Activated CD8-positive, alpha-beta T cell treated with anti-CD3 and anti-CD28 coated beads for 36 hours (primary cell): ENCODE measurements around the gene SLC35A1. TPM values are rescaled to one million over a fixed set of nuclear protein-coding genes. Genes with fewer than 3 reads are reported as not detected.

Experiments used
- ATAC-seq: fragments of 200-7000 bp; cut with Tn5 transposase; one replicate; pipeline ENCODE4 v1.10.0; 2021; ENCODE audit warnings: mild to moderate bottlenecking, moderate library complexity
- CTCF ChIA-PET: fragments of 350-600 bp; sonication (Branson Sonifier 250); formaldehyde crosslinking; loops from one replicate; lab custom pipeline; 2021; ENCODE audit warnings: antibody characterized with exemption; lab: Charles Lee
- POLR2A ChIA-PET: fragments of 350-600 bp; sonication (Branson Sonifier 250); formaldehyde crosslinking; loops from one replicate; lab custom pipeline; 2021; ENCODE audit warnings: antibody characterized with exemption; lab: Charles Lee
- DNase-seq: peaks from one replicate; pipeline ENCODE4 v3.0.0-alpha.2; 2020
- H3K27ac Mint-ChIP-seq: one replicate; pipeline ENCODE4 v1.8.0; 2021; ENCODE audit warnings: mild to moderate bottlenecking, mixed read lengths
- H3K27me3 Mint-ChIP-seq: one replicate; pipeline ENCODE4 v1.8.0; 2021; ENCODE audit warnings: mixed read lengths
- H3K36me3 Mint-ChIP-seq: one replicate; pipeline ENCODE4 v1.8.0; 2021; ENCODE audit warnings: low read depth, mixed read lengths
- H3K4me1 Mint-ChIP-seq: one replicate; pipeline ENCODE4 v1.8.0; 2021; ENCODE audit warnings: low read depth, mixed read lengths
- H3K4me3 Mint-ChIP-seq: one replicate; pipeline ENCODE4 v1.8.0; 2021; ENCODE audit warnings: mild to moderate bottlenecking, moderate library complexity, mixed read lengths
- H3K9me3 Mint-ChIP-seq: one replicate; pipeline ENCODE4 v1.8.0; 2021; ENCODE audit warnings: mixed read lengths
- CTCF ChIP-seq: fragments of 200-600 bp; IDR thresholded peaks from one replicate; pipeline ENCODE4 v1.8.0; 2022; ENCODE audit warnings: antibody characterized with exemption, mild to moderate bottlenecking
- intact Hi-C: fragments of 100-400 bp; cut with micrococcal nuclease; formaldehyde crosslinking; loops from one replicate; pipeline ENCODE4 v1.10.0; 2022
- total RNA-seq, 2 experiments: library from RNA; stranded (reverse); gene quantifications; one replicate each; pipeline ENCODE4 v1.2.3, GENCODE V29; 2021

The SLC35A1 gene
- total RNA-seq, 2 experiments from 2014 or later: 7.7 to 7.9 TPM

GRCh38 chr6:87544474-87544735, 71.6 kb downstream of the SLC35A1 start:
- ATAC-seq (no peak), DNase-seq (no peak)
- no peak overlapping the region for H3K27ac Mint-ChIP-seq
- H3K9me3 Mint-ChIP-seq: peaks cover 8% of the 10 kb centered on the region
- H3K4me1 Mint-ChIP-seq: no peaks in the 10 kb centered on the region
- no peak for TF ChIP-seq CTCF
- intact Hi-C loops: no loop called here
- peaks cover 37% of the 10 kb centered on the region for H3K36me3 Mint-ChIP-seq
- ChIA-PET POLR2A (no interaction called here), CTCF (interaction anchor here (1.2 kb wide), 1 partner anchor 465 kb away, joined by 3 read pairs; no protein-coding TSS in a partner anchor)
- H3K4me3 Mint-ChIP-seq: no peak overlapping the region
- no peaks in the 10 kb centered on the region for H3K27me3 Mint-ChIP-seq

- no peak for DNase-seq
- no peak overlapping the region for H3K27ac Mint-ChIP-seq
- no peaks in the 10 kb centered on the region for H3K9me3 Mint-ChIP-seq
- ATAC-seq: no peak
- intact Hi-C loops: no loop called here
- H3K27me3 Mint-ChIP-seq: no peaks in the 10 kb centered on the region
- POLR2A ChIA-PET: interaction anchor here (0.6 kb wide), 1 partner anchor 1089 kb away, joined by 3 read pairs; no protein-coding TSS in a partner anchor
- CTCF ChIA-PET: interaction anchor here (1.6 kb wide), 1 partner anchor 473 kb away, joined by 4 read pairs; no protein-coding TSS in a partner anchor
- H3K36me3 Mint-ChIP-seq: peaks cover 30% of the 10 kb centered on the region
- H3K4me3 Mint-ChIP-seq: no peak overlapping the region
- H3K4me1 Mint-ChIP-seq: peaks cover 3% of the 10 kb centered on the region
- TF ChIP-seq CTCF: no peak
Observed at GRCh38 chr6:87551799-87552198, 79.0 kb downstream of the SLC35A1 start.

GRCh38 chr6:87553159-87553765, 80.5 kb downstream of the SLC35A1 start:
- no peak for TF ChIP-seq CTCF
- intact Hi-C loops: no loop called here
- Mint-ChIP-seq H3K27ac (no peak overlapping the region), H3K4me1 (peaks cover 3% of the 10 kb centered on the region), H3K27me3 (no peaks in the 10 kb centered on the region), H3K4me3 (no peak overlapping the region), H3K36me3 (peaks cover 28% of the 10 kb centered on the region), H3K9me3 (no peaks in the 10 kb centered on the region)
- ChIA-PET CTCF (interaction anchor here (1.5 kb wide), 1 partner anchor 14 kb away, joined by 5 read pairs; no protein-coding TSS in a partner anchor), POLR2A (interaction anchor here (0.6 kb wide), 1 partner anchor 215 kb away, joined by 3 read pairs; no protein-coding TSS in a partner anchor)
- DNase-seq (no peak), ATAC-seq (no peak)

- intact Hi-C loops: no loop called here
- H3K9me3 Mint-ChIP-seq: no peaks in the 10 kb centered on the region
Observed at GRCh38 chr6:87555506-87555905, 82.7 kb downstream of the SLC35A1 start.

More at GRCh38 chr6:87555506-87555905, 82.7 kb downstream of the SLC35A1 start:
- Mint-ChIP-seq H3K4me3 (no peak overlapping the region), H3K4me1 (peaks cover 3% of the 10 kb centered on the region), H3K27me3 (no peaks in the 10 kb centered on the region), H3K27ac (no peak overlapping the region), H3K36me3 (peaks cover 23% of the 10 kb centered on the region)
- CTCF ChIA-PET: no interaction called here
- POLR2A ChIA-PET: no interaction called here
- no peak for TF ChIP-seq CTCF
- DNase-seq (no peak), ATAC-seq (no peak)
